Measurements from ENCODE around the gene IRF5. TPM values are rescaled to one million over a fixed set of nuclear protein-coding genes. Genes with fewer than 3 reads are reported as not detected.

The IRF5 gene
- total RNA-seq, 1 donor from 2014 or later, result 0.37 TPM

DNA sequence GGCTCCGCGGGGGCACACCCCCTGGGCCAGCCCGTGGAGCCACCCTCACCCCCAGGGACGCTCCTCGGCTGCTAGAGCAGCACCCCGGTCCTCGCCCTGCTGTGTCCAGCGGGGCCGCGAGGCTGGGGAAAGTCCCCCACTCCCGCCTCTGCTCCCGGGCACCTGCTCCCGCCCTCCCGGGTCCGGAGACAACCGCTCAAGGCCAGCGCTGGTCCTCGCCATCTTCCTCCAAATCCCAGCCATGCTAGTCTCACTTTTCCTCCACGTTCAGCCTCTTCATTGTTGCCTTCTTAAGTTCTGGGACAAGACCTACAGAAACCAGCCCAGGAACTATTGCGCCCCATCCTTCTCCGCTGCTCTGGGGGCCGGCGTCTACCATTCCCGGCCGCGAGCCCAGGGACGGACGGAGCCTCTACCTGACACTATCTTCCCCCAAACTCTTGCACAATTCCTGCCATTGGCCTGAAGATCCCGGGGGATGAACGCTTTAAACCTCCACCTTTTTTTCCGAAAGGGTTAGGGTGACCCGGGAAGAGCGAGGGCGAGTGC, 22.4 kb upstream of the IRF5 start:
- peak overlapping the region; percentile 29 for H3K27ac Mint-ChIP-seq (ENCODE audit: unreplicated experiment)
- no peaks in the 10 kb centered on the region for H3K36me3 Mint-ChIP-seq (ENCODE audit: low read depth)
- H3K27me3 Mint-ChIP-seq (ENCODE audit: low read depth), result peaks cover 40% of the 10 kb centered on the region
- H3K4me1 Mint-ChIP-seq (ENCODE audit: low read depth), result peaks cover under 1% of the 10 kb centered on the region
- H3K9me3 Mint-ChIP-seq (ENCODE audit: low read depth), result no peaks in the 10 kb centered on the region
- DNase-seq (ENCODE audit: low spot score), result no peak
- TF ChIP-seq, protein P1, sequence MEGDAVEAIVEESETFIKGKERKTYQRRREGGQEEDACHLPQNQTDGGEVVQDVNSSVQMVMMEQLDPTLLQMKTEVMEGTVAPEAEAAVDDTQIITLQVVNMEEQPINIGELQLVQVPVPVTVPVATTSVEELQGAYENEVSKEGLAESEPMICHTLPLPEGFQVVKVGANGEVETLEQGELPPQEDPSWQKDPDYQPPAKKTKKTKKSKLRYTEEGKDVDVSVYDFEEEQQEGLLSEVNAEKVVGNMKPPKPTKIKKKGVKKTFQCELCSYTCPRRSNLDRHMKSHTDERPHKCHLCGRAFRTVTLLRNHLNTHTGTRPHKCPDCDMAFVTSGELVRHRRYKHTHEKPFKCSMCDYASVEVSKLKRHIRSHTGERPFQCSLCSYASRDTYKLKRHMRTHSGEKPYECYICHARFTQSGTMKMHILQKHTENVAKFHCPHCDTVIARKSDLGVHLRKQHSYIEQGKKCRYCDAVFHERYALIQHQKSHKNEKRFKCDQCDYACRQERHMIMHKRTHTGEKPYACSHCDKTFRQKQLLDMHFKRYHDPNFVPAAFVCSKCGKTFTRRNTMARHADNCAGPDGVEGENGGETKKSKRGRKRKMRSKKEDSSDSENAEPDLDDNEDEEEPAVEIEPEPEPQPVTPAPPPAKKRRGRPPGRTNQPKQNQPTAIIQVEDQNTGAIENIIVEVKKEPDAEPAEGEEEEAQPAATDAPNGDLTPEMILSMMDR (IDR thresholded peaks at IDR 0.05), result no peak
- H3K4me3 Mint-ChIP-seq (ENCODE audit: unreplicated experiment), result no peak overlapping the region

DNA sequence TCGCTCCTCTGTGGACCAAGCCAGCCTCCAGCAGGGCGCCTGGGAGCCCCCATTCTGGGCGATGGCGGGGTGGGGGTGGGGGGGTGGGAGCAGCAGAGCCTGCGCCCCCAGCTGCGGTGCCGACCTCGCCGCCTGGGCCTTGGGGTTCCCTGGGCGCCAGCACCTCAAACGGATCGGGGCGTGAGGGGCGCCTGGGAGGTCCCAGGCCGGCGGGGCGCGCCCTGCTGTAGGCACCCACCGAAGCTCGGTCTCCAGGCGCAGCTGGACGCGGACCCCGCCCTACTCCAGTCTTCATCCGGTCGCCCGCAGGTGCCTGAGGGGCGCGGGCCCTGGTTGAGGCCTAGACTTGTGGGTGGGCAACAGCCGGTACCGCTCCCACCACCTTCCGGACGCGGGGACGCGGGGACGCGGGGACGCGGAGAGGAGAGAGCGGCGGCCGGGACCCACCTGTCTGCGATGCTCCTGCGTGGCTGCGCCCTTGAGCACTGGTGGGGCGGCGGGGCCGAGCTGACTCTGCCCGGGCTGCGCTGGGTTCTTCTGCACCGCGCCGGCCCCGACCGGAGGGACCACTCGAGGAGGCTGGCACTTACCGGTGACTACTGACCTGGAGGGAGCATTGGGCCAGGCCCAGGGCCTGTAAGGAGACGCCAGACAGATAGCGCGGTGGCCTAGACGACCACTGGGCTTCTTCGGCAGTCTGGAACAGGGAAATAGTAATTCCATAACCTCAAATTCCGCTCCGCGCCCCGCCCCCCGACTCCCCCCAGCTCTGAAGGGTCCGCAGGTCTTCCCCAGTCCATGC, 21.7 kb upstream of the IRF5 start:
- H3K4me1 Mint-ChIP-seq (ENCODE audit: low read depth), result peaks cover 3% of the 10 kb centered on the region
- TF ChIP-seq, protein P1 (IDR thresholded peaks at IDR 0.05), result no peak
- H3K36me3 Mint-ChIP-seq (ENCODE audit: low read depth), result no peaks in the 10 kb centered on the region
- peak; percentile 93 for DNase-seq (ENCODE audit: low spot score)
- no peaks in the 10 kb centered on the region for H3K9me3 Mint-ChIP-seq (ENCODE audit: low read depth)
- H3K27me3 Mint-ChIP-seq (ENCODE audit: low read depth), result peaks cover 47% of the 10 kb centered on the region
- no peak overlapping the region for H3K4me3 Mint-ChIP-seq (ENCODE audit: unreplicated experiment)
- no peak overlapping the region for H3K27ac Mint-ChIP-seq (ENCODE audit: unreplicated experiment)

DNA sequence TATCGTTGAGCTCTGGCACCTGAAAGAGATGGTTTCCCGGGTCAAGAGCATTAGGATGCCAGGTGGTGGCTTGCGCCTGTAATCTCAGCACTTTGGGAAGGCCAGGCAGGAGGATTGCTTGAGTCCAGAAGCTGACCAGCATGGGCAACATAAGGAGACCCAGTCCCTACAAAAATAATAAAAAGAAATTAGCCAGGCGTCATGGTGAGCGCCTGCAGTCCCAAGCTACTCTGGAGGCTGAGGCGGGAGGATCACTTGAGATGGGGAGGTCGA, 21.1 kb upstream of the IRF5 start:
- Mint-ChIP-seq H3K27ac (ENCODE audit: unreplicated experiment) (no peak overlapping the region), H3K27me3 (ENCODE audit: low read depth) (peaks cover 47% of the 10 kb centered on the region), H3K4me3 (ENCODE audit: unreplicated experiment) (no peak overlapping the region), H3K9me3 (ENCODE audit: low read depth) (no peaks in the 10 kb centered on the region), H3K4me1 (ENCODE audit: low read depth) (peaks cover 3% of the 10 kb centered on the region), H3K36me3 (ENCODE audit: low read depth) (no peaks in the 10 kb centered on the region)
- TF ChIP-seq, protein P1 (IDR thresholded peaks at IDR 0.05), result no peak
- DNase-seq (ENCODE audit: low spot score), result no peak

DNA sequence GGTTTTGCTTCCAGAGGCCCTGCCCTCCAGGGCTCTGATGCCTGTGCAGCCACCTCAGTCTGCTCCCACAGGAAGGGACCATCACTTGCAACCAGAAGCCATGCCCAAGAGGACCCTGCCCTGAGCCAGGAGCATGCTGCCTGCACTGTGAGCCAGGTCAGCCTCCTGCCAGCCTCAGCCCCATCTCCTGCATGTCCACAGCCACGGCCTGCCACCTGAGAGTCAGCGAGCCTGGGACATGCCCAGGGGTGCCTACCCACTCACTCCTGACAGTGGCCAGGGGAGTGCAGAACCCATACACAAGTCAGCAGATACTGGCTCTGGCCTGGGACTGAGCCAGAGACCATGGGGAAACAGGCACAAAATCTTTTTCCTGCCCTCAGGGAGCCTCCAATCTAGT, 20.6 kb upstream of the IRF5 start:
- Mint-ChIP-seq H3K4me3 (ENCODE audit: unreplicated experiment) (no peak overlapping the region), H3K27ac (ENCODE audit: unreplicated experiment) (no peak overlapping the region), H3K27me3 (ENCODE audit: low read depth) (peaks cover 47% of the 10 kb centered on the region), H3K9me3 (ENCODE audit: low read depth) (no peaks in the 10 kb centered on the region), H3K4me1 (ENCODE audit: low read depth) (peaks cover 3% of the 10 kb centered on the region), H3K36me3 (ENCODE audit: low read depth) (no peaks in the 10 kb centered on the region)
- DNase-seq (ENCODE audit: low spot score), result no peak
- TF ChIP-seq, protein P1 (IDR thresholded peaks at IDR 0.05), result no peak

DNA sequence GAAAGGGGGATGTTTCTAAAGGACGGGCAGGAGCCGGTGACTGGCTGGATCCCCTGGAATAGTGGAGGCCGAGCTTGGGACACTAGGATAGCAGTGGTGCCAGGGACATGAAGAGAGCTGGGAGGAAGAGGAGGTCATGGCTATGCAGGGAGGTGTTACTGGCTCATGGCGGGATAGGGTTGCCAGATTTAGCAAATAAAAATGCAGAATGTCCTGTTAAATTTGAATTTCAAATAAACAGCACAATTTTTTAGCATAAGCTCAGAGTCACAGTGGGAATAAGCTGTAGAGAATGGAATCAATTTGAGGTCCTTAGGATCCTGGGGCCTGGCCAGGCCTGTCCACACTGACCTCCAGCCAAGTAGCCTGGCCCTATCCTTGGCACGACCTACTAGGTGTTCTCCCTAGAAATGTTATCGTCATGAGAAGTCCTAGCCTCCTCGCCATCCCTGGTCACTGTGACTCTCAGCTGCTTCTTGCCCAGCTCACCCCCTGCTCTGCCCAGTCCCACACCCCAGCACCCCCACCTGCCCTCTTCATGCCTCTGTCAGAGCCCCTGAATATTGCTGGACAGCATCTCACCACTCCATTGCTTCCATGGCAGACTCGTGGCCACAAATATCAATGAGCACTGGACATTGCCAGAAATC, 19.6 kb upstream of the IRF5 start:
- Mint-ChIP-seq H3K4me3 (ENCODE audit: unreplicated experiment) (no peak overlapping the region), H3K27ac (ENCODE audit: unreplicated experiment) (no peak overlapping the region), H3K4me1 (ENCODE audit: low read depth) (peaks cover 3% of the 10 kb centered on the region), H3K36me3 (ENCODE audit: low read depth) (no peaks in the 10 kb centered on the region), H3K9me3 (ENCODE audit: low read depth) (no peaks in the 10 kb centered on the region), H3K27me3 (ENCODE audit: low read depth) (peaks cover 52% of the 10 kb centered on the region)
- TF ChIP-seq, protein P1 (IDR thresholded peaks at IDR 0.05), result no peak
- DNase-seq (ENCODE audit: low spot score), result no peak
